ENCODE measurements around the gene NBPF26.
A peak's percentile ranks its signal among the peaks of the same experiment; 100 is the strongest.
"Not testable (repeated sequence)": the region's sequence is repeated elsewhere in the genome, so short reads cannot be mapped to it uniquely, and the experiment has no call there.

Gene NBPF26

GRCh38 chr1:120723715-120724402 lies at the start of gene NBPF26:
TSS of gene NBPF26 (plus strand) at chr1:120723945.
- peak; percentile 59 to 63 for DNase-seq (ENCODE audit: low read depth in 2 of 2)

- DNase-seq (ENCODE audit: low read depth in 2 of 2), result not testable (repeated sequence)
These were observed 43.5 kb upstream of the NBPF26 start for GRCh38 chr1:120680106-120680819.

- DNase-seq (ENCODE audit: low read depth in 2 of 2), result not testable (repeated sequence)
These were observed 42.8 kb upstream of the NBPF26 start for GRCh38 chr1:120680938-120681337.

GRCh38 chr1:120684397-120684796 lies 39.3 kb upstream of the NBPF26 start:
- DNase-seq (ENCODE audit: low read depth in 2 of 2), result not testable (repeated sequence)

GRCh38 chr1:120685622-120686021 lies 38.1 kb upstream of the NBPF26 start:
- not testable (repeated sequence) for DNase-seq (ENCODE audit: low read depth in 2 of 2)

GRCh38 chr1:120687250-120687649 lies 36.5 kb upstream of the NBPF26 start:
- not testable (repeated sequence) for DNase-seq (ENCODE audit: low read depth in 2 of 2)

GRCh38 chr1:120700807-120701562 lies 22.8 kb upstream of the NBPF26 start:
- DNase-seq (ENCODE audit: low read depth in 2 of 2), result not testable (repeated sequence)

- DNase-seq (ENCODE audit: low read depth in 2 of 2), result not testable (repeated sequence)
These were observed 409 bp upstream of the NBPF26 start for GRCh38 chr1:120723358-120723714.

- DNase-seq (ENCODE audit: low read depth in 2 of 2), result not testable (repeated sequence)
These were observed 762 bp downstream of the NBPF26 start for GRCh38 chr1:120724507-120724906.

GRCh38 chr1:120728811-120729210 lies 5.1 kb downstream of the NBPF26 start:
- not testable (repeated sequence) for DNase-seq (ENCODE audit: low read depth in 2 of 2)

GRCh38 chr1:120769090-120769489 lies 45.3 kb downstream of the NBPF26 start:
- DNase-seq (ENCODE audit: low read depth in 2 of 2), result not testable (repeated sequence)

GRCh38 chr1:120805452-120805851 lies 81.7 kb downstream of the NBPF26 start:
- DNase-seq (ENCODE audit: low read depth in 2 of 2), result not testable (repeated sequence)

GRCh38 chr1:120811822-120812221 lies 88.1 kb downstream of the NBPF26 start:
- peak; percentile 20 to 25 for DNase-seq (ENCODE audit: low read depth in 2 of 2)

- not testable (repeated sequence) for DNase-seq (ENCODE audit: low read depth in 2 of 2)
These were observed 101.3 kb downstream of the NBPF26 start for GRCh38 chr1:120825051-120825450.

GRCh38 chr1:120826623-120827022 lies 102.9 kb downstream of the NBPF26 start:
- not testable (repeated sequence) for DNase-seq (ENCODE audit: low read depth in 2 of 2)

- peak; percentile 55 to 57 for DNase-seq (ENCODE audit: low read depth in 2 of 2)
These were observed 120.6 kb downstream of the NBPF26 start for GRCh38 chr1:120844186-120844944.

GRCh38 chr1:120844945-120845330 lies 121.2 kb downstream of the NBPF26 start:
- DNase-seq (ENCODE audit: low read depth in 2 of 2), result not testable (repeated sequence)

- DNase-seq (ENCODE audit: low read depth in 2 of 2), result not testable (repeated sequence)
These were observed 125.9 kb downstream of the NBPF26 start for GRCh38 chr1:120849400-120850286.

- DNase-seq (ENCODE audit: low read depth in 2 of 2), result peak; percentile 66 to 68
These were observed 126.5 kb downstream of the NBPF26 start for GRCh38 chr1:120850287-120850536.

- peak; percentile 98 for DNase-seq (ENCODE audit: low read depth in 2 of 2)
These were observed 127.0 kb downstream of the NBPF26 start for GRCh38 chr1:120850537-120851421.

Data from fibroblast of skin of left quadriceps (primary cell).